NCI-H2196 treated with DMSO at 0.1 percent for 48 hours (cell line): ENCODE results near the gene CMSS1.

Experiments
- DNase-seq: peaks from one replicate; lab custom pipeline; 2025; ENCODE audit not compliant: unreplicated experiment; lab: John Stamatoyannopoulos, UW

CMSS1 gene

GRCh38 chr3:99901200-99901926, 83.7 kb downstream of the CMSS1 start:
- no peak for DNase-seq

GRCh38 chr3:99902091-99902490, 84.4 kb downstream of the CMSS1 start:
- no peak for DNase-seq

- no peak for DNase-seq
Observed at GRCh38 chr3:99903869-99904268, 86.2 kb downstream of the CMSS1 start.

- no peak for DNase-seq
Observed at GRCh38 chr3:99907959-99908544, 90.4 kb downstream of the CMSS1 start.

- peak; percentile 30 for DNase-seq
Observed at GRCh38 chr3:99909714-99910495, 92.2 kb downstream of the CMSS1 start.

GRCh38 chr3:99910752-99911290, 93.2 kb downstream of the CMSS1 start:
- DNase-seq: no peak

GRCh38 chr3:99911433-99911832, 93.8 kb downstream of the CMSS1 start:
- no peak for DNase-seq

GRCh38 chr3:99915906-99916432, 98.3 kb downstream of the CMSS1 start:
- DNase-seq: no peak

- no peak for DNase-seq
Observed at GRCh38 chr3:99918715-99919114, 101.1 kb downstream of the CMSS1 start.

GRCh38 chr3:99919694-99920093, 102.0 kb downstream of the CMSS1 start:
- no peak for DNase-seq

GRCh38 chr3:99920481-99921376, 103.1 kb downstream of the CMSS1 start:
- DNase-seq: peak; percentile 40

GRCh38 chr3:99921377-99921695, 103.7 kb downstream of the CMSS1 start:
- no peak for DNase-seq

- no peak for DNase-seq
Observed at GRCh38 chr3:99921986-99922385, 104.3 kb downstream of the CMSS1 start.

GRCh38 chr3:99923873-99924272, 106.2 kb downstream of the CMSS1 start:
- no peak for DNase-seq

- DNase-seq: peak; percentile 87
Observed at GRCh38 chr3:99925584-99926230, 108.0 kb downstream of the CMSS1 start.

GRCh38 chr3:99927671-99928457, 110.2 kb downstream of the CMSS1 start:
- DNase-seq: no peak

- no peak for DNase-seq
Observed at GRCh38 chr3:99928771-99929744, 111.4 kb downstream of the CMSS1 start.

- DNase-seq: peak; percentile 74
Observed at GRCh38 chr3:99929745-99930139, 112.1 kb downstream of the CMSS1 start.
